ENCODE results near the gene ZFYVE26. TPM values are rescaled to one million over a fixed set of nuclear protein-coding genes. Genes with fewer than 3 reads are reported as not detected.
"Not testable (repeated sequence)": the region's sequence is repeated elsewhere in the genome, so short reads cannot be mapped to it uniquely, and the experiment has no call there.

The ZFYVE26 gene
- polyA plus RNA-seq, 1 donor, result 17.8 TPM

DNA sequence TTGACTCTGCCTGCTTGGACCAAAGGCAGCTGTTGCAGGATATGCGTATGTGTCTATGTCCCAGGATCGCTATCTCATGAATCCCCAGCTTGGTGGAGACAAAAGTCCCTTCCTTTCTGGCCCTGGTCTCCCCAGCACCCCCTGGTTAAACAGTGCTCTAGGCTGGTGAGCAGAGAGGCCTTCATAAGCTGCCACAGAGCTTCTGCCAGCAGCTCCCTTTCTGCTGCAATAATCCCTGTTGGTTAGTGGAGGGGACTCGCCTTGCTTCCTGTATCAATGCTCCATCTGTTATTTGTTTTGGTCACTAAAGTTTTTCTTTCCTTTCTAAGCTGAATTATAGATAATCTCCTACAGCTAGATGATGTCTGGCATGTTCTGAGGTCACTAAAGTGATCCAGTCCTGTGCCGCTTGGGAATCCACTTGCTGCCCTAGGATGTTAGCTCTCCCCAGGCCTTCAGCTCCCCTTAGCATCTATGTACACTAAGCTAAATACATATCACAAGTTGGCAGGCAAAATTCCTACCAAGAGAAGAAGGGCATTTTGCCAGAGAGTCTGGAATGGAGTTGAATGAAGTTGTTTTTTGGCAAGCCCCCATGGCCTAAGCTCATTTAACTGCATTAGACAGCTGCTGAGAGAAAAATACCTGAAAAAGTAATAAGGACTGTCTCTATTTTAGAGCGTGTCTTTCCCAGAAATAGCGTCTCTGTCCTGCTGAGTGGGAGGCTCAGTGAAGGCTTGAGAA lies 66.9 kb downstream of the ZFYVE26 start:
- peak; percentile 54 for DNase-seq

DNA sequence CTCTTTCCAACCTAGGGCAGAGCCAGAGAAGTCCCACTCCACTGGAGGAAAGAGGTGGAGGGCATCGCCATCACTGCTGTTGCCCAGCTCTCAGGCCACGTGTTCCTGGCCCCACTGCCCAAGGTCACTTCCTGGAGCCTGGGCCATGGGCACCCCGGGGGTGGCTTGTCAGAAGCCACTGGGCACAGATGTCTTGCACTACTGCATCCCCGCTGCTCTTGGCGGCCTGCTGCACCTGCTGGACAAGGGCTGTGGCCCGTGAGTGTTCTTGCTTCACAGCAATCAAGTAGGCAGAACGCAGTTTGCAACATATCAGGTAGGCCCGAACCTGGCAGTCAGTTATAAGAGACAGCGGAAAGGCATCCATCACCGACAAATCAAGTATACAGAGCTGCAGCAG lies 68.1 kb downstream of the ZFYVE26 start:
- DNase-seq, result no peak

DNA sequence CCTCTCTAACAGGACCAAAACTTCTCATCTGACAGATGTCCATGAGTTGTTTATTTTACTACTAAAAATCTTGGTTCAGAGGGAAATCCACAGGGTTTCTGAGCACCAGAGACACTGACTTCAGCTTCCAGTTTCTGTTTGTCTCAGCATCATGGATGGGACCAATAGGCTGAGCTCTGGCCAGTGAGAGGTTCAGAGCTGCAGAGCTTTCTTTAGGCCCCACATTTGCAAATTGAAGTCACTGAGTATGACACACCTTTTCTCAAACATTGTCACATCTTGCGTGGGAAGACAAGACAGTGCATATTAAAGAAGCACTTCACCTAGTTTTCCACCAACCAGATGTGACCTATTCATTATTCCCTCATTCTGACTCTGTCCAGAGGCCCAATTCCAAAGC lies 69.5 kb downstream of the ZFYVE26 start:
- no peak for DNase-seq

DNA sequence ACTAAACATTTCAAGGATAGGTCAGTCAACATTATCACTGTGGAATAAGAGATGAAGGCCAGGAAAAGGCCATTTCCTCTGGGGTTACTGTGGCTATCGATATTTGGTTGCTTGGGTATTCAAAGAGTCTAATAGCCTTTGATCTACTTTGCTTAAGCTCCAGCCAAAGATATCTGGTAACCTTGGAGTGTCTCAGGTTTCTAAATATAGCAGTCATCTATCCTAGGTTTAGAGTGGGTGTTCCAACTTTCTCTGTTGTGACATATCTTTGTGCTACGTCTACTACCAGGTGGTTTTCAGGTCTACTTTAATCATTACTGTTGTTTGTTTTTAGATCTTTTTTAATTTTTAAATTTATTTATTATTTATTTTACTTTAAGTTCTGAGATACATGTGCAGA lies 72.3 kb downstream of the ZFYVE26 start:
- DNase-seq, result no peak

DNA sequence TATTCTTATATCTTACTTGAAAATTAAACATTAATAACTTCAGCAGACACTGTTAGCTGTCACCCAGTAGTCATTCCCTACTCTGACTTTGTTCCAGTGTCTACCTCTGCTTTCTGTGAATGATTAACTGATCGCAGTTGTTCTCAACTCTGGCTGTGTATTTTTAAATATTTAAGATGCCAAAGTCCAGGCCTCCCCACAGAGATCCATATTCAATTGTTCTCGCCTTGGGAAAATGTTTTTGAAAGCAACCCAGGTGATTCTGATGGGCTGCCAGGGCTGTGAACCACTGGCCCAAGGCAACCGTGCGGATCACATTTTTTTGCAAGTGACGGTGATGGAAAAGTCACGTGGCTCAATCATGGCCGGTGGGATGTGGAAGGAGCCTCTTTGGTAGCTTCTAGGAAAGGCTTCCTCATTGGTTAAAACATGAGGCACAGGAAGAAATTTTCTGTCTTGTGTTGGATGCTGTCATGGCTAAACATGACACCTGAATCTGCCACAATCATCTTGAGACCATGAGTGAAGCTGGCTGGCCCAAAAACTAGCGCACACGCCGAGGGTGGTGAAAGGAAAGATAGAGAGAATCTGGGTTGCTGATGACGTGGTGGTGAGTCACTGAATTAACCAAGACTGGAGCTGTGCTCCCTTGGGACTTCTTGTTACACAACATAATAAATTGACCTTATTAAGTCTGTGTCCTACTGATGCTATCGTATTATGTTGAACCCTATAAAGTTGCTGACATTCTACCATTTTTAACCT lies 77.5 kb downstream of the ZFYVE26 start:
- DNase-seq, result no peak

DNA sequence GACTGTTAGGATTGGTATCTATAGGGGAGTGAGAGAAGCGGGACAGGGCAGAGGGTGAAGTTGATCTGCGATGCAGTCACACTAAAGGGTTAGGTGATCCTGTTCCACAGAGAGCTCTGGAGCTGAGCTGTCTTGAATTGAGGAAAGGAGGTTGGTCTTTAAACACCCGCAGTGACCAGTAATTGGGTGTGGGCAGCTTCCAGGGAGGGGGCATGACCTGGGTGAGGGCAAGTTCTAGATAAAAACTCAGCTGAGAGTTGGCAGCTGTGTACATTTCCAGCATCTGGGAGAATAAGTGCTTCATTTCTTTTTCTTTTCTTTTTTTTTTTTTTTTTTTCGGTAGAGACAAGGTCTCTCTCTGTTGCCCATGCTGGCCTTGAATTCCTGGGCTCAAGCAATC lies 79.6 kb downstream of the ZFYVE26 start:
- no peak for DNase-seq

DNA sequence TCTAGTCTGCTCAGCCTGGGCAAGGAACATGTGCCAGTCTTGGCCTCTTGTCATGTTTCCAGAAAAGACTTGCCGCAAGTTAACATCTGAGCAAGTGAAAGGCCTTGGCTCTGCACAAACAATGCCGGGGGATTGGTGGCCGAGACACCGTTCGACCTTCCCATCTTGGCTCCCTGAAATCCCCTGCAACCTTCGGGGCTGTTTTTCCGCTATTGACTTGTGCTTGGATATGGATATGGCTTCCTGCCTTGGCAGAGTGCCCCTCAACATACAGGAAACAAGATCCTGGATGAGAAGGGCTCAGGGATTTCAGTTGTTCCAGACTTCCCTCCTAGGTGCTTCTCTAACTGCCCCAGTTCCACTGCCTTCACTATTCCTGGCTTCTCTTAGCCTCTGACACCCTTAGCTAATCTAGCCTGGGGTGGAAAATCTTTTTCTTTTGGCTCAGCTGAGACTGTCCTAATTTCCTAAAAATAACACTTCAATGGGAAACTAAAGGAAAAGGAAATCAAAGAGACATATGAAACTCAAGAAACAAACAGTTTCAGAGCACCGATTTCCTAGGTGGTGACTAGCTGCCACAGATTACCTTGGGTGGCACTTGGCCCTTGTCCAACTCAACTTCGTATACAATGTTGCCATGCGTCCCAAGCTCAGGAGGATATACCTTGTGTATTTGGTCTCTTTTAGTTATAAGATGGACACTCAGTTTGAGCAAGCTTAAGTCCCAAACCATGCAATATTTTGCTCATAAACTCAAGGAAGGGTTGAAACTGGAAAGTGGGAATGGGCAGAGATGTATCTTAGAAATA lies 80.8 kb downstream of the ZFYVE26 start:
- no peak for DNase-seq

DNA sequence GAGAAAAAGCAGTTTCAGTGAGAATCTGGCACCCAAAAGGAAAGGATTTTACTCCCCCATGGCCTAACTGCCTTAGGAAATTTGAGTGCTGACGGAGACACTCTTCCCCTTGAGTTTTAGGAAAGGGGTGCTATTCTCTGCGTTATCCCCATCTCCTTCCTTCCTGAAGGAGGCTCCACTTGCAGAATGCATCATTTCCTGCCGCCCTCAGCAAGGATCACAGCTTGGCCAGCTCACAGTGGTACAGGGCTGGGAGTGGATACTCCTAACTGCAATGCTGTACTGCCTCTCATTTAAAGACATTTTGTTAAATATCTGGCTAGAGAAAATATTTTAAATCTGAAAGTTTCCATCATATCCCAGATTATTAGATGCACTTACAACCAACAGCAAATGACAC lies 81.7 kb downstream of the ZFYVE26 start:
- DNase-seq, result no peak

DNA sequence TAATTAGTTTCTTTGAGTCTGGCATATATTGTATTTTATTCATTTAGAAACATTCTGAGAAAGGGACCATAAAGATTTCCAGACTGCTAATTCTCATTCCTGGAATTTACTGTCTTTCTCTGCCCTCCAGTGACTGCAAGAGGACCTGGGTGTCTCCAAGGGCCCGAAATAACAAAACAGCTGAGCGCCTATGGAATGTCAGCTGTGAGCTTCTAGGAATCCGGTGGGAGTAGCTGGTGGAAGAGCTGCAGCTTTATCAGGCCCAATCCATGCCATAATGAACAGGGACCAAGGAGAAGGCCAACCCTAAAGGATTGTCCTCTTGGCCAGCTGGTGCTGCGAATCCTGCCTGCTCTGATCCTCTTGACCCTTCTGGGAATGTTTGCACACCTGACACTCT lies 82.8 kb downstream of the ZFYVE26 start:
- no peak for DNase-seq

DNA sequence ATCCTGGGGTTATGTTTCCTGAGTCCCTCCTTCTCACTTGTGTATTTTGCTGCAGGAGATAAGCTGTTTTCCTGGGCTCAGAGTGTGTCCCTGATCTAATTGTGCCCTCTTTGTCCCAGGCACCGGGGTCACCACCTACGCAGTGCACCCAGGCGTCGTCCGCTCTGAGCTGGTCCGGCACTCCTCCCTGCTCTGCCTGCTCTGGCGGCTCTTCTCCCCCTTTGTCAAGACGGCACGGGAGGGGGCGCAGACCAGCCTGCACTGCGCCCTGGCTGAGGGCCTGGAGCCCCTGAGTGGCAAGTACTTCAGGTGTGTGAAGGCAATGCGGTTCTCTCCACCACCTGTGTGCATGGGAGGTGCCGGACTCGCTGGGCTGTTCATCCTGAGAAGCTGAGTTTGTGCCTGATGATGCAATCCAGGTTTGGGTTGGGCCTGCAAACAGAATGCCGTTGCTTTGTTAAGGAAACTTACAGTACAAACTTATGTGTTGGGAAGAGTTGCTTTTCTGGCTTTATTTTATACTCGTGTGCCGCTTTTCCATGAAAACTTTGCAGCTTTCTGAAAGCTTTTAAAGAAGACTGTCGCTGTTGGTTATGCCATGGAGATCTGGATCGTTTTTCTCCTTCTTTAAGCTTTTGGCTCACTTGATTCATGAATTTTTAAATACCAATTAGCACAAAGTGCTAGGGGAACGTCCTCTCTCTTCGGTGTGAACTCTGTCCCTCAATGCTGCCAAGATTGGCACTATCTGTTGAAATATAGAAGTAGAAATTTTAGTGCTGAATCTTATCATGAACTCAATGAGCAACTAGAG lies 87.1 kb downstream of the ZFYVE26 start:
- DNase-seq, result no peak

DNA sequence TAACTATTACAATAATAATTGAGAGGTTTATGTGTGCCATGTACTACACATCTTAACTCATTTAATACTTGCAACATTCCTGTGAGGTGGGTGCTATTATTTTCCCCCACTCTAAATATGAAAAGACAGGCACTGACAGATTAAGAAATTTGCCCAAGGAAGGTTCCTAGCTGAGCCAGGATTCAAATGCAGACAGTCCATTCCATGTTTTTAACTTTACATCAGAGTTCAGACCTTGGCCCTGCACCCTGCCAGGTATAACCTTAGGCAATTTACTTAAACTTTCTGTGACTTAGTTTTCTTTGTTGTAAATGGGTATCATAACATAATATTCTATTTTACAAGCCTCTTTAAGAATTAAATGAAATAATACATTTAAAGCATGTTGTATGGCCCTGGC lies 88.1 kb downstream of the ZFYVE26 start:
- no peak for DNase-seq

DNA sequence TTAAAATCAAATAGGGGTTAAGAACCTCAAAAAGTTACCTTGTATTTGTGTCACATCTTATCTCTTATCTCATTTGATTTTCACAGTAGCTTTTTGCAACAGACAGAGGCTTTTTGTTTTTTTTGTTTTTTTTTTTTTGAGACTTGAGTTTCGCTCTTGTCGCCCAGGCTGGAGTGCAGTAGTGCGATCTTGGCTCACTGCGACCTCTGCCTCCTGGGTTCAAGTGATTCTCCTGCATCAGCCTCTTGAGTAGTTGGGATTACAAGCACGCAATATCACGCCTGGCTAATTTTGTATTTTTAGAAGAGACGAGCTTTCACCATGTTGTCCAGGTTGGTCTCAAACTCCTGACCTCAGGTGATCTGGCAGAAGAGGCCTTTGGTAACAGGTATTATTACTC lies 89.0 kb downstream of the ZFYVE26 start:
- no peak for DNase-seq

DNA sequence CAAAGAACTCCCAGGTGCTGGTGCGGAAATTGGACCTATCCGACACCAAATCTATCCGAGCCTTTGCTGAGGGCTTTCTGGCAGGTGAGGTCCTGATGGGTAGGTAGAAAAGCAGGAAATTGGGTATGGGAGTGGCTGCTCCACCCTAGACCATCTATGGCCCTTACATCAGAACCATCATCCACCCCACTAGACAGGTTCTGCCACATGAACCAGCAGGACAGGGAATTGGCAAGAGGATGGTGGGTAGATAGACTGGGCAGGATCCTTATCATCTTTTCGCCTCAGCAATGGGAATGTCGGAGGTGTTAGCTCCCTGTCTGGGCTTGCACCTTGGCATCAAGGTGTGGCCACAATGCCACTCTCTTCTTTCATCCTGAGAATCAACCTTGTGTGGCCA lies 91.2 kb downstream of the ZFYVE26 start:
- DNase-seq, result no peak

DNA sequence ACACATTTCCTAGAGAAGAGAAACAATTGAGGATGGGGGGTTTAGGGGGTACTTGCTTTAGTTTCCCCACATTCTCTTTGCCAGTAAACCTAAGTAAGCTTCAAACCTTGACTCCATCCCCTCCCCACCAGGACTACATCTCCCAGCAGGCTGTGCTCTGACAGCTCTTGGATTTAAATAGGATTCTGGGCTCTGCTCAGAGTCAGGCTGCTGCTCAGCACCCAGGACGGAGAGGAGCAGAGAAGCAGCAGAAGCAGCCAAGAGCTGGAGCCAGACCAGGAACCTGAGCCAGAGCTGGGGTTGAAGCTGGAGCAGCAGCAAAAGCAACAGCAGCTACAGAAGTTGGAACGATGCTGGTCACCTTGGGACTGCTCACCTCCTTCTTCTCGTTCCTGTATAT lies 94.1 kb downstream of the ZFYVE26 start:
- peak; percentile 71 for DNase-seq

DNA sequence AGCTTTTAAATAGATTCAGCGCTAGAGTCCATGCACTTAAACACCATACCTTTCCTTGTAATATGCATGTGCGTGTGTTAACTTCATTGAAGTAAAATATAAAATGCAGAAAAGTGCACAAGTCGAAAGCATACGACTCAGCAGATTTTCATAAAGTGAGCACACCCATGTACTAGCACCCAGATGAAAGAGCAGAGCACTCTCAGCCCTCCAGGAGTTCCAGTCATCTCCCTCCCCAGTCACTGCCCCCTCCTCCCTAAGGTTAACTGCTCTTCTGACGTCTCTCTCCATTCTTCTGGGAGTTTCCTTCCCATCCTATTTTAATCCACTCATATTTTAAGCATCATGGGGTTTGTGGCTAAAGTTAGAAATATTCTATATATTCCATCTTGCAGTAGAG lies 94.5 kb downstream of the ZFYVE26 start:
- DNase-seq, result no peak

DNA sequence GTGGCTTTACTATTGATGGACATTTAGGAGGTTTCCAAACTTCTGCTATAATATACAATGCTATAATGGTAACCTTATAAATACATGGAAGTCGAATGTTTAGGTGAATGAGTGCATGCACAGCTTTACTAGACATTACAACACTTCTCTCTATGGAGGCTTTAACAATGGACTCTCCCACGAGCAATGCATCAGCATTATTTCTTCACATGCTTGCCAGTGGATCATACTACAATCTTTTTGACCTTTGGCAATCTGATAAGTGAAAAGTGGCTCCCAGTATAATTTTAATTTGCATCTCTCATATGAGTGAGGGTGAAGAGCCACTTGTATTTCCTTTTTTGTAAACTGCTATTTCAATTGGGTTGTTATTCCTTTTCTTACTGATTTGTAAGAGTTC lies 96.5 kb downstream of the ZFYVE26 start:
- DNase-seq, result no peak

DNA sequence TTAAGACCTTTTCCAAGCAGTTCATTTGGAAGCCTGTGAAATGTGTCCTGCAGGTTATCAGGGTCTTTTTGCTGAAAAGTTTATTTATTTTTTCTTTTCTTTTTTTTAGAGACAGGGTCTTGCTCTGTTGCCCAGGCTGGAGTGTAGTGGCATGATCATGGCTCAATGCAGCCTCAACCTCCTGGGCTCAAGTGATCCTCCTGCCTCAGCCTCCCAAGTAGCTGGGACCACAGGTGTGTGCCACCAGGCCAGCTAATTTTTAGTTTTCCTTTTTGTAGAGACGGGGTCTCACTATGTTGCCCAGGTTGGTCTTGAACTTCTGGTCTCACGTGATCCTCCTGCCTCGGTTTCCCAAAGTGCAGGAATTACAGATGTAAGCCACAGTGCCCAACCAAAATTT lies 97.0 kb downstream of the ZFYVE26 start:
- not testable (repeated sequence) for DNase-seq

DNA sequence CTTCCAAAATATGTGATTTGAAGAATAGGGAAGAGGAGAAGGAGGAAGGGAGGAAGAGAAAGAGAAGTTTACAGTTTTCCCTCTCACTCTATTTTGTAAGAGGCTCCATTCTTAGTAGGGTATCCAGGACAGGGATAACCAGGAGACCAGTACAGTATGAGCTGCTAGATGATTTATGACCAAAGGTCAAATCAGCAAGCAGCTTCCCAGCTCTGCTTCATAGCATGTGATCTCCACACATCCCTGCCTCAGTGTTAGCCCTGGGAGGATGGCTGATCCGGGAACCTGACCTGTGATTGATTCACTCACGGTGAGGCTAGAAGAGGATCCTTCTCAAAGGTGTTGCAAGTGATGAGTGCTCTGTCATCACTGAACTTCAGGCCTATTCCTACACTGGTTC lies 98.1 kb downstream of the ZFYVE26 start:
- DNase-seq, result no peak

DNA sequence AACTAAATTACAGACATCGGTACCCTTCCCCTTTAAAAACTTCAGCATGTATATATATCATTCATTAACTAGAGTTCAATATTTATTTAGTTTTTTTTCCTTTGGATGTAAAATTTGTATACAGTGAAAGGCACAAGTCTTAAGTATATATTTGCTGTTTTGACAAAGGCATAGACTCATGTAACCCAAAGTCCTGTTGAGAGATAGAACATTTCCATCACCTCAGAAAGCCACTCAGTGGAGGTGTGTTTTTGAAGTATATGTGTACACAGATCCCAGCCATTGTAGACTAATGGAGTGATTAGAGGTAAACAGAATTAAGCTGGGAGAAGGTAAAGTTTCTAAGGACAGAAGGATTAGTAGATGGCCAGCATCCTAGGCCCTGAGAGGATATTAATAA lies 99.3 kb downstream of the ZFYVE26 start:
- DNase-seq, result no peak

DNA sequence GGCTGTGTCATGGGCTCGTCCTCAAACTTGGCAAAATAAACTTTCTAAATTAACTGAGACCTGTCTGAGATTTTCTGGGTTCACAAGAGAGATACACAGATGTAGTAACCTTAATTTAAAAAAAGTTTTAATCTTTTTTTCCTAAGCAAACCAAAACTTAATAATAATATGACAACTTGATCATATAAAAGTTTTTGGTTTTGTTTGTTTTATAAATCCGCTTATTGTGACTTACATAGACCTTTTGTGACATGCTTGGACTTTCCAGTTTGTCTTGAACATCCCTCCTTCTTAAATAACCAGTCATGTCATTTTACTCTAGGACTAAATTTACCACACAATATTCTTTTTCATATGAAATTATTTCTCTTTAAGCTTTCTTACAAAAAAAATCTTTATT lies 106.2 kb downstream of the ZFYVE26 start:
- no peak for DNase-seq

DNA sequence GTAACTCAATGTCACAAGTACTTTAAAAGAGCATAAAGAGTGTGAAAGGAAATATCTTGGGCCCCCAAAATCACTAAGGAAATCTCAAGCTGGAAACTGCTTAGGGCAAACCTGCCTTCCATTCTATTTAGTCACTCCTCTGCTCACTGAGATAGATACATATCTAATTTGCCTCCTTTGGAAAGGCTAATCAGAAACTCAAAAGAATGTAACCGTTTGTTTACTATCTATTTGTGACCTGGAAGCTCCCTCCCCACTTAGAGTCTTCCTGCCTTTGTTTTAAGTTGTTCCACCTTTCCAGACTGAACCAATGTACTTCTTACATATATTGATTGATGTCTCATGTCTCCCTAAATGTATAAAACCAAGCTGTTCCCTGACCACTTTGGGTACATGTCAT lies 106.6 kb downstream of the ZFYVE26 start:
- not testable (repeated sequence) for DNase-seq

DNA sequence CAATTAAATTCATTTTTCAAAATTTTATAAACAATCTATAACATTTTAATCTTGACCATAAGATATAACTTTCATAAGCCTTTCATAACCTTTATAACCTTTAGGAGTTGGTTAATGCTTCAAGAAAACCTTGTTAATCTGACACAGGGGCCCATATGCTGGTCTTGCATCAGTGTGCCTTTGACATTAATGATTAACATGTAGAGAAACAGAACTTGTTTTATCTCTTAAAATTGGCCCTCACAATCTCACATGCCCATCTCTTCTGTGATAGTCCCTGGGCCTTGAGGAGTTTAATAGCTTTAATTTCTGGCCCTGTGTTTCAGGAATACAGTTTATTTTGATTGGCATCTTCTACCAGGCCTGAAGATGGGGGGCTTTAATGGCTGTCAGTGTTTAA lies 107.0 kb downstream of the ZFYVE26 start:
- not testable (repeated sequence) for DNase-seq

DNA sequence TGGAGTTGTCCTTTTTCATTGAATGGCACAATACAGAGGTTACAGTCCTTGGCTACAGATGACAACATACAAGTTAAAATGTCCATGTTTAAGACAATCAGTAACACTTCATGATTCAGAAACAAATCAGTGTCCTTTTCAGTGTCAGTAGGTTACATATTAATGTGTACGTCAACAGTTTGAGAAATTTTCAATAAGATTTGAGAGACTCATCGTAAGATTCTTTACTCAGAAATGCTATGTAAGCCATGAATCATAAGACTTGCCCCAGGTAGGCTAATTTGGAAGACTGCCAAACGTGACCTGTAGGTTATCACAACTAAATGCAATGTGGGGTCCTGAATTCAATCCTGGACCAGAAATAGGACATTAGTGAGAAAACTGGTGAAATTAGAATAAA lies 111.2 kb downstream of the ZFYVE26 start:
- no peak for DNase-seq

Measured in hindlimb muscle (tissue), 1 donor.